Heart right ventricle (tissue), 16 donors: ENCODE results near the gene GUSB. TPM values are rescaled to one million over a fixed set of nuclear protein-coding genes. Genes with fewer than 3 reads are reported as not detected.

Experiments
- ATAC-seq, 8 donors: fragments of 200-7000 bp; cut with Tn5 transposase; one replicate each; pipeline ENCODE4 v1.9.1; 2020; ENCODE audit warnings: mild to moderate bottlenecking in 8 of 8, moderate library complexity in 8 of 8, moderate number of reproducible peaks in 1 of 8
- DNase-seq, 2 donors: peaks; one replicate each; pipeline ENCODE4 v3.0.0-alpha.2; 2020
- H3K27ac ChIP-seq, 10 donors: fragments of 200-600 bp; sonication (generic) in 2 of 10; one replicate each; pipeline versions ENCODE4 v1.5.0 to v1.8.0; 2020 to 2022; ENCODE audit warnings: mild to moderate bottlenecking in 3 of 10
- H3K27me3 ChIP-seq, 7 donors: fragments of 200-600 bp; one replicate each; pipeline ENCODE4 v1.8.0; 2021 to 2022; ENCODE audit warnings: mild to moderate bottlenecking in 2 of 7
- H3K36me3 ChIP-seq, 9 donors: fragments of 200-600 bp; sonication (generic) in 1 of 9; one replicate each; pipeline versions ENCODE4 v1.5.0 to v1.8.0; 2020 to 2022; ENCODE audit warnings: mild to moderate bottlenecking in 2 of 9
- H3K4me1 ChIP-seq, 9 donors: fragments of 200-600 bp; sonication (generic) in 1 of 9; one replicate each; pipeline versions ENCODE4 v1.5.0 to v1.8.0; 2020 to 2022; ENCODE audit warnings: mild to moderate bottlenecking in 4 of 9
- H3K4me3 ChIP-seq, 10 donors: fragments of 200-600 bp; sonication (generic) in 2 of 10; one replicate each; pipeline versions ENCODE4 v1.5.0 to v1.8.0; 2020 to 2022; ENCODE audit warnings: mild to moderate bottlenecking in 7 of 10, moderate library complexity in 2 of 10
- H3K9me3 ChIP-seq, 11 donors: fragments of 200-600 bp in 10 of 11; sonication (generic) in 2 of 11; one replicate each; pipeline versions ENCODE4 v1.5.0 to v1.8.0; 2013 to 2022; ENCODE audit warnings: mild to moderate bottlenecking in 2 of 11, control low read depth in 1 of 11, moderate library complexity in 1 of 11
- CTCF ChIP-seq, 9 donors: fragments of 200-600 bp; sonication (generic) in 2 of 9; IDR thresholded peaks; one replicate each; pipeline versions ENCODE4 v1.5.0 to v1.8.0; 2021 to 2022; ENCODE audit warnings: antibody characterized with exemption in 9 of 9, mild to moderate bottlenecking in 5 of 9, moderate library complexity in 1 of 9
- WGBS, 2 donors: extraction: QIAGEN DNeasy Blood & Tissue Kit; methylation state at CpG; one replicate each; pipeline ENCODE4 v1.1.7; 2013; ENCODE audit warnings: inconsistent platforms in 1 of 2; 5-methylcytosine and 5-hydroxymethylcytosine counted together
- intact Hi-C, 10 donors: fragments of 100-400 bp; cut with DNase I; formaldehyde crosslinking; loops; one replicate each; pipeline versions ENCODE4 v1.11.1 to v1.14.2; 2022
- polyA plus RNA-seq, 2 donors: library from polyadenylated mRNA; stranded (reverse); fragments of 200-250 nt; gene quantifications; one replicate each; pipeline ENCODE4 v1.2.3, GENCODE V29; 2013
- total RNA-seq, 10 donors: library from RNA; stranded (reverse); fragmentation: NEBNext Ultra II Directional in 3 of 10; extraction: Animal tissue kit (Norgen Biotek cat#: 25700) in 3 of 10; gene quantifications; one replicate each; pipeline versions ENCODE4 v1.2.1 to v1.2.4, GENCODE V29; 2021 to 2023
- donor health status: Arrhythmogenic right ventricular cardiomyopathy.
- donor health status: ischemic (EF 13 %, LVEDD 7.1; RV severe dilation, severe dysfunction).
- donor health status: healthy with polysubstance abuse.
- donor health status: DM: no; HTN: yes; CAD: no.
- donor health status: DM: no; HTN: no; CAD: no.
- donor health status: ischemic (EF 25% LVEDD 6.9; RV normal size, moderate dysfunction).
- donor health status: ischemic (EF 25% LVEDD 5.7; RV mildly dilated, moderate dysfunction).
- donor health status: healthy.
- donor health status: DM: yes; HTN: yes; CAD: no.
- donor health status: Ischemic cardiomyopathy.
- donor health status: ischemic (EF 35%, LVEDD 5.7; RV mildly dilated, moderate dysfunction).
- donor health status: nonischemic (EF 11% LVEDD 7.7; RV severe dilation, severe dysfunction).
- donor health status: DM: yes; HTN: yes; CAD: no.
- donor health status: PGD.
- donor health status: ischemic (EF 29% LVEDD 5.4; RV normal size, mild dysfunction).
- donor health status: nonischemic (EF 23%, LVEDD 6.1; RV moderate dilation, normal function).

GUSB gene
- total and polyA plus RNA-seq, 12 donors = 10.8 to 30.6 (median 16.9) TPM

GRCh38 chr7:65926588-65926987 is 55.4 kb downstream of the GUSB start:
- Histone ChIP-seq H3K27me3 (no peaks in the 10 kb centered on the region), H3K4me3 (no peak overlapping the region), H3K27ac (no peak overlapping the region), H3K9me3 (no peaks in the 10 kb centered on the region), H3K36me3 (no peaks in the 10 kb centered on the region), H3K4me1 (peaks cover 0 to 21% (median 0%) of the 10 kb centered on the region in 9 donors)
- TF ChIP-seq CTCF (IDR thresholded peaks at IDR 0.05) = no peak
- ATAC-seq (no peak), DNase-seq (no peak)
- intact Hi-C loops = no loop called here

GRCh38 chr7:65925040-65925439 is 57.0 kb downstream of the GUSB start:
- Histone ChIP-seq H3K9me3 (no peaks in the 10 kb centered on the region), H3K4me1 (peaks cover 0 to 21% (median 0%) of the 10 kb centered on the region in 9 donors), H3K27ac (no peak overlapping the region), H3K4me3 (no peak overlapping the region), H3K27me3 (no peaks in the 10 kb centered on the region), H3K36me3 (no peaks in the 10 kb centered on the region)
- ATAC-seq (no peak), DNase-seq (no peak)
- TF ChIP-seq CTCF (IDR thresholded peaks at IDR 0.05) = no peak
- 53 to 66% methylated on average over 3 of the region's 3 CpGs for WGBS, 2 donors
- intact Hi-C loops = no loop called here

GRCh38 chr7:65924193-65924592 is 57.8 kb downstream of the GUSB start:
- no peak overlapping the region for H3K27ac ChIP-seq
- H3K9me3 ChIP-seq = no peaks in the 10 kb centered on the region
- no peak for ATAC-seq
- no peak for TF ChIP-seq CTCF (IDR thresholded peaks at IDR 0.05)
- DNase-seq = no peak
- no peak overlapping the region for H3K4me3 ChIP-seq
- H3K27me3 ChIP-seq = no peaks in the 10 kb centered on the region
- intact Hi-C loops = no loop called here
- peaks cover 0 to 21% (median 0%) of the 10 kb centered on the region in 9 donors for H3K4me1 ChIP-seq
- no peaks in the 10 kb centered on the region for H3K36me3 ChIP-seq
- 49 to 60% methylated on average over 4 of the region's 4 CpGs for WGBS, 2 donors

GRCh38 chr7:65923316-65923715 is 58.7 kb downstream of the GUSB start:
- peaks cover 0 to 7% (median 0%) of the 10 kb centered on the region in 9 donors for H3K36me3 ChIP-seq
- H3K27ac ChIP-seq = no peak overlapping the region
- no peak for TF ChIP-seq CTCF (IDR thresholded peaks at IDR 0.05)
- 89 to 91% methylated on average over 4 of the region's 4 CpGs for WGBS, 2 donors
- intact Hi-C loops = no loop called here
- DNase-seq = no peak
- H3K9me3 ChIP-seq = no peaks in the 10 kb centered on the region
- no peaks in the 10 kb centered on the region for H3K27me3 ChIP-seq
- ATAC-seq = no peak
- H3K4me1 ChIP-seq = peaks cover 0 to 21% (median 0%) of the 10 kb centered on the region in 9 donors
- no peak overlapping the region for H3K4me3 ChIP-seq
